Measurements from ENCODE around the gene CBX6. TPM values are rescaled to one million over a fixed set of nuclear protein-coding genes. Genes with fewer than 3 reads are reported as not detected.
A peak's percentile ranks its signal among the peaks of the same experiment; 100 is the strongest.

The CBX6 gene
- total RNA-seq, 1 donor from 2014 or later: 18.0 TPM

DNA sequence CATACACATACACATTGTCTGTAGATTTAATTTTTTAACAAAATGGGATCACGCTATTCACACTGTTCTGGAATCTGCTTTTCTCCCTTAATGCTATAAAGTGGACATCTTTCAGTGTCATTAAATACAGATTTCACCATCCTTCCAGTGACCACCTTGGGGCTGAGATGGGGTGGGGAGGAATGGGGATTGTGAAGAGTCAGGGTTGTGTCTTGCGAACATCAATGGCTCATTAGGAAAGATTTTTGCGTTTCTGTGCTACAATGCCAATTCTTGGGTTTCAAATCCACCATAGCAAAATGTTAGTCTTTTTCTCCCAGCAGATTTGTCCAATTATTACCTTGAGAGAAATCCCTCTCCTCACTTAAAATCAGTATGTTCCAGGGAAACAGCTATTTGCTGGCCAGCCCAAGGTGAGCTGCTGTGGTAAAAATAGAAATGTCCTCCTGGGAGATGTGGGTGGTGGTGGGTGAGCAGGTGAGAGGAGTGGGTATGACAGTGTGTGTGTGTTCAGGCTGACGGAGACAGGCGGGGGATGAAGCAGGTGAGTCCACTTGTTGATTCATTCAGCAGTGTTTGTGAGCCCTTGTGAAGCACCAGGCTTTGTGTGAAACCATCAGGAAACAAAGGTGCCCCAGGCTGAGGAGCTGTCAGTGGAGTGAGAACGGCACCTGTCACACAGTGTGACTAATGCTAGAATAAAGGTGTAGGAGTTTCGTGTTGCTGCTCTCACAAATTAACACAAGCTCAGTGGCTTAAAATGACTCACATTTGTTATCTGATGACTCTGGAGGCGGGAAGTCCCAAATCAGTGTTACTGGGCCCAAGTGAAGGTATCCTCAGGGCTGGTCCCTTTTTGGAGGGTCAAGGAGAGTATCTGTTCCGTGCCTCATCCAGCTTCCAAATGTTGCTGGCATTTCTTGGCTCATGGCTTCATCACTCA is 1.7 kb upstream of the CBX6 start:
- no peak for DNase-seq

DNA sequence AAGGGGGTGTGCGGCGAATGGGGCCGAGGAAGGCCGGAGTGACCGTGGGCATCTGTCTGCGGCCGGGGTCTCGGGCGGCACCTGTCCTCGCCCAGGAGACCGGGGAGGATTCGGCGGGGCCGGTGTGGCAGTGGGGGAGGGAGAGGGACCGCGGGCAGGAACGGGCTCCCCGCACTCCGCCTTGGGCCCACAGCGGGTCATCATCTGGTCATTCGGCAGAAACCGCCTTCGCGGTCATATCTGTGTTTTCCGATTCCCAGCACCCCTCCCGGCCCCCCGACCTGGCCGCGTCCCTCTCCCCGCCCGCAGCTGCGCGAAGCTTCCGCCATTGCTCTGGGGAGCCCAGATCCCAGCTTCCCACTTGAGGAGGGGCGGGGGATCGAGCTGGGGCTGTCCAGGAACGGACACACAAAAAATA is 824 bp upstream of the CBX6 start:
- peak; percentile 72 for DNase-seq

DNA sequence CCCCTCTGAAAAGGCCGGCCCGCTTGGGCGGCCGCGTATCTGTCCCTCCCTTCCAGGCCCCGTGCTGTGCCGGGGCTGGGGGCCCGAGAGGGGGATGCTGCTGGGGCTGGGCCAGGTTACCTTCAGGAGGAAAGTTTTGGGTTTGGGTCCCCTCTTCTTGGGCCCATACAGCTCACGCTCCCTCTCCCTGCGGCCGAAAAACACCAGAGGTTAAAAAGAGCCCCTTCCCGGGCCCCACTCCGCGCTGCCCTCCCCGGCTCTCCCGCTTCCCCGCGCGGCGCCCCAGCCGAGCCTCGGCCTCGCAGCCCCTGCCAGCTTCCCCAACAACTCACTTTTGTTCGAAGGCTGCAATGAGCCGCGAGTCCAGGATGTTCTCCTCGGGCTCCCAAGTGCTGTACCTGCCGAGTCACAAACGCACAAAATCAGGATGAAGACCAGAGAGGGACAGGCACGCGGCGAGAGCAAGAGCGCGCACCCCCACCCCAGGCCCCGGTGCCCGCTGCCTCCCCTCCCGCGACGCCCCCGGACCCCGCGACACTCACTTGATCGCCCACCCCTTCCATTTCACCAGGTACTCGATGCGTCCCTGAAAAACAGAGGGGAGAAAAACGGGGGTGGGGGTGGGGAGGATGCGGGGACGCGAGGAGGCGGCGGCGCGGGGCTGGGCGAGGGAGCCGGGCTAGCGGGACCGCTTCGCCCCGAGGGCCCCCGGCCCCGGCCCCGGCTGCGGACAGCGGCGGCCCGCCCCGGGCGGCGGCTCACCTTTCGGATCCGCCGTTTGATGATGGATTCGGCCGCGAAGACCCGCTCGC is 450 bp downstream of the CBX6 start:
- no peak for DNase-seq

DNA sequence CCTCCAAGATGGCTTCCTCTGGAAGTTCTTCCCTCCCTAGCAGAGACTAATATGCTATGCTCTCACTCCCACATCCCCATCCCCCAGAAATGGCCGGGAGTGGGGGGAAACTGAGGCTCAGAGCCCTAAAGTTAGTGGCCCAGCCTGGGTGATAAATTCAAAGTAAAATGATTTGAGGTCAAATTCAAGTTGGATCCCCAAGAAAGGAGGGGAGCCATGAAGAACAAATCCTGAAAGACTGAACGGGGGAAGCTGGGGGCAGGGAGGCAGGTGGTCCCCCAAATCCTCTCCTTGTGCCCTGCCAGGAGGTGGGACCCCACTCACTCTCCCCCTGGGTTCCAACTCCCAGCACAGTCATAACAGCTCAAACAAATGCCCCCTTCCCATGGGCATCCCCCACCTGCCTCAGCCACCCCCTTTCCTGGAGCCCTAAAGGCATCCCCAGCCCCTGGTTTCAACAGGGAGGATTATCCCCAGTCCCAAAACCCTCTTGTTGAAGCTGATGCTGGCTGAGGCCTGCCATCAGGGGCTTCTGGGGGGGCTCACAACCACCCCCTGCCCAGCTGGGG is 1.1 kb downstream of the CBX6 start:
- DNase-seq: no peak

DNA sequence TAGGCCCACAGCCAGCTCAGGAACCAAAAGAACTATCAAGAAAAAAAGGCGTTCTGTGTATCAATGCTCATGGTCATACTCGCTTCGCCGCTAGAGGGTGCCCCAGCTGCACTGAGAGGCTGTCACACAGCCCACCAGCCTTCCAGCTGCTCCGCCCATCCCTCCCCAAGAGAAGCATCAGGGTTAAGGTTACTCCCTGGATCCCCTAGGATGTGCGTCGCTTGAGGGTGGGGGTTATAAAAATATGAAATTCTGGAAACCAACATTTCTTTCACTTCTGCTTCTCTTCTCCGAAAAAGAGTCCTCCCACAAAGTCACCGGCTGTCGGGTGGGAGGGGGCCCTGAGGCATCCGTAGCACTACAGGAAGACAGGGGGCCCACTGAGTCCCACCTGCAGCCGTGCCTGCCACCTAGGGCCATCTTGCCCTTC is 1.7 kb downstream of the CBX6 start:
- peak; percentile 66 for DNase-seq

DNA sequence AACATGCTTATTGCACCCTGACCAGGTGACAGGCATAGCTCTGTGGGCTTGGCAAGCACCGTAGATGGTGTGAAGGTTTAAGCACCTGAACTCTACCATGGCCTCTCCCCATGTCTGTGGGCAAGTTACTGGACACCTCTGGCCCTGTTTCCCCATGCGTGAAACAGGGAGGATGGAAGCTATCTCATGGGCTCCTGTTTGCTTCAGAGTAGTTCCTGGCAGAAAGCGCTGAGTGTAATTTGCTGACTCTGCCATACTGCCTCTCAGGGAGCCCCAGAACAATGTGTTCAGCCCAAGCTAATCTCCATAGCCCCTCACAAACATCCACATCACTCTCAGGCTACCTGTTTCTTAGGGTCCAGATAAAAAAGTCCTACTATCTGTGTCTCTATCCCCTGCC is 2.4 kb downstream of the CBX6 start:
- DNase-seq: no peak

DNA sequence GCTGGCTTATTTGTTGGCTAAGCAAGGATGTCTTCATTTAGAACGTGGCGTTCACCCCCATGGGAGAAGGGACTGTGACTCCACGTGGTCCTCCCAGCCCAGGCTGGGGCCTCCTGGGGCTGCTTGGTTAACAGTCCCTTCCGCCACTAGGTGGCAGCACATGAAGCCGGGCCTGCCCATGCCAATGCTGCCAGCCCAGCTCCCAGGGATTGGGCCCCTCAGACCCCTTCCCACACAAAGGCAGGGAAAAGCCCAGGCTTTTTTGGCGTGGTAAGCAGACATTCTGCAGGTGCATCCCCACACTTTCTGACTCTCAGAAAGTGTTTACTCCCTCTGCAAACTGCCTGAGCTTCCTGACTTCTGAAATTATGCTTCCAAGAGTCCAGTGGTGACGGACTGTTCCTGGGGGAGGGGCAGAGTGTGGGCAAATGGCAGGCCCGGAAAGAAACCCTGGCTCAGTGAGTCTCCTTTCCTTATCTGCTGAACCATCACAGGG is 3.1 kb downstream of the CBX6 start:
- DNase-seq: no peak

DNA sequence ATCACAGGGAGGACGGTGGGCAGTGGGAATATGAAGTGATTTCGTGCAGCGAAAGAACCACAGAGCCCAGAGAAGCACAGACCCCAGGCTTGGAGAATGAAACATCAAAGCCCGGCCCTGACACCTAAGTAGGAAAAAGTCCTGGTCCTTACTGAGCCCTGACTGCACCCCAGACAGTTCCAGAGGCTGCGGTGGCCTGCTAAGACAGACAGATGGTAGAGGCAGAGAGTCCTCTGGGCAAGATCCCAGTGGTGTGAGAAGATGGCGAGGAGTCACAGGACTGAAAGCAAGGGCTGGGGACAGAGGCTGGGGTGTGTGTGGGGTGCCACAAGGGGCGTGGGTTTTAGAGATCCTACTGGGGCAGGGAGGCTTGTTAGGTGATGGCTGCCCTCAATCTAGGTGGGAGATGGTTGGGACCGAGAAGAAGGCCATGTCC is 3.7 kb downstream of the CBX6 start:
- DNase-seq: no peak

DNA sequence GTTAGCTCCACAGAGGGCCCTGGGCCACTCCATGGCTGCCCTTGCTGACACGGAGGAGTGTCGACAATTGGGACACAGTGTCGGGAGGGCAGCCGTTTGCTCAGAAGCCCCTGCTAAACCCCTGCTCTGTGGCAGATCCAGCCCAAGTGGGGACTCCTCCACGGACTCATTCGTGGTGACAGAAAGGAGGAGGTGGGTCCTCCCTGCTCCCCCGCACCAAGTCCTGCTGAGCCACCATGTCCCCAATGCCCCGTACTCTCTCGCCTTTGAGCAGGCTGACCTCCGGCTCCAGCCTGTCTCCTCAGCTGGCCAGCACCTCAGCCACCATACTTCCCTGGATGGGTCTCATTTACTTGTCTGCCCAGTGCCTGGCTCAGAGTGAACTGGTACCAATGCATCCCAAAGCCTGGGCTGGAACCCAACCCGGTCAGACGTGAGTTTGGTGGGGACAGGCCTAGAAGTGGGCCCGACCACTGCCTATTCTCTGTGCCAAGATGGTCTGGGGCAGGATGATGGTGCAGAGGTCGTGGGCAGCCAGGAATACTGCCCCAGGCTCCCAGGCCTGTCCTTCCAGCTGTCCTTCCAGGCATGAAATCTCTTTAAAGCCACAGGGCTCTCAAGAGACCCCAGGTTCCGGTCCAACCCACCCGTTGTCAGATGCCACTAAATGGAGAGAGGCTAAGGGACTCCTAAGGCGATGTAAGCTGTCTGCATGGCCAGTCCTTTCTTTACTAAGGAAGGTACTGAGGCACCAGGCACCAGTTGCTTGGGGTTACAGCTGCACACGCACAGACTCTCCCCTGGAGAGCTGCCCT is 4.3 kb downstream of the CBX6 start:
- no peak for DNase-seq

DNA sequence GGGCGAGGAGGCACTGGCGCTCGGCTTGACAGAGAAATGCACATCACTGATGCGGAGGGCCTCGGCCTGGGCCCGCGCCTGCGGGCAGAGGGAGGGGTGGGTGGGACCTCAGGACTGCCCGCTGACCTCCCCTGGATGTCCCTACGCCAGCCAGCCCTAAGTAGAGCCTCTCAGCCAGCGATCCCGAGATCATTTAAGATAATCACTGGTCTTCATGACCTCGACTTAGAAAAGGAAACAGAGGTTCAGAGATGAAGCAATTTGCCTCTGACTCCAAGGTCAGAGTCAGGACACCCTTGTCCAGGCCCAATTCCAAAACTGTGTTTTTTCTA is 4.9 kb downstream of the CBX6 start:
- DNase-seq: no peak

DNA sequence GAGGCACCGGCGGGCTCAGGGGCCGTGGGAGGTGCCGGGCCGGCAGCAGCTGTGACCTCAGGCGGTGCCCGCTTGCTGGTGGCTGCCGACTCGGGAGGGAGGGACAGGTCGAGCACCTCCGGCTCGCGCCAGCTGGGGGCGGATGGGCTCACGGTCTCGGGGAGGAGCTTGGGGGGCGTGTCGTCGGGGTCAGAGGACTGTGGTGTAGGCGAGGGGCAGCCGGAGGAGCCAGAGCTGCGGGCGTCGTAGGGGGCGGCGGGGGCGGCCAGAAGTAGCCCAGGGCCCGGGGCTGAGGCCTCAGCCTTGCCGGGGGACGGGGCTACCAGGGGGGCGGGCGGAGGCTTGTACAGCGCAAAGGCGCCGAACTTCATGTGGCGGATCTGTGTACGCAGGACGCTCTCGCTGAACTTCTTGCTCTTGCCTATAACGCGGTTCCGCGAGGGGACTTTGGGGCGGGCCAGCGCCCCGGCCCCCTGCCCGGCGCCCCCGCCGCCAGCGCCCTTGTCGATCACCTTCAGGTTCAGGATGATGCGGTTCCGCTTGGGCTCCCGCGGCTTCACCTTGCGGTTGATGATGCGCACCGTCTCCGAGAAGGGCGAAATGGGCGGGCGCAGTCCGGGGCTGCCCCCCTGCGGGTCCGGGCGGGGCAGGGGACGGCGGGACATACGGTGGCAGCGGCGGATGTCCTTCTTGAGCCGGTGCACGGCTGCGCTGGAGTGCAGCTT is 5.5 kb downstream of the CBX6 start:
- DNase-seq: no peak

DNA sequence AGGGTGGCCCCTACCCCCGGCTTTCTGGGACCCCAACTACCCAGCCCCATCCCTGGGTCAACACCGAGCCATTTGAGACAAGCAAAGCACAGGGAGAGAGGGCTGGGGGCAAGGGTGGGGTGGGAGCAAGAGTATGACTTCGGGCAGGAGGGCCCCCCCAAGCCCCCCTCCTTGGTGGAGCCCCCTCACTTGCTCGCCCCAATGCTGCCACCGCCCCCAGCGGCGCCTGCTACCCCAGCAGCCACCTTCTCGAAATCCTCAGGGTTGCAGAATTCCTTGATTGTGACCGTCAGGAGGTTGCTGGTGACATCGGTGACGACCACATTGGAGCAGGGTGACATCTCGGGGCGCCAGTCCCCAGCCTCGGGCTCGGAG is 6.0 kb downstream of the CBX6 start:
- no peak for DNase-seq

DNA sequence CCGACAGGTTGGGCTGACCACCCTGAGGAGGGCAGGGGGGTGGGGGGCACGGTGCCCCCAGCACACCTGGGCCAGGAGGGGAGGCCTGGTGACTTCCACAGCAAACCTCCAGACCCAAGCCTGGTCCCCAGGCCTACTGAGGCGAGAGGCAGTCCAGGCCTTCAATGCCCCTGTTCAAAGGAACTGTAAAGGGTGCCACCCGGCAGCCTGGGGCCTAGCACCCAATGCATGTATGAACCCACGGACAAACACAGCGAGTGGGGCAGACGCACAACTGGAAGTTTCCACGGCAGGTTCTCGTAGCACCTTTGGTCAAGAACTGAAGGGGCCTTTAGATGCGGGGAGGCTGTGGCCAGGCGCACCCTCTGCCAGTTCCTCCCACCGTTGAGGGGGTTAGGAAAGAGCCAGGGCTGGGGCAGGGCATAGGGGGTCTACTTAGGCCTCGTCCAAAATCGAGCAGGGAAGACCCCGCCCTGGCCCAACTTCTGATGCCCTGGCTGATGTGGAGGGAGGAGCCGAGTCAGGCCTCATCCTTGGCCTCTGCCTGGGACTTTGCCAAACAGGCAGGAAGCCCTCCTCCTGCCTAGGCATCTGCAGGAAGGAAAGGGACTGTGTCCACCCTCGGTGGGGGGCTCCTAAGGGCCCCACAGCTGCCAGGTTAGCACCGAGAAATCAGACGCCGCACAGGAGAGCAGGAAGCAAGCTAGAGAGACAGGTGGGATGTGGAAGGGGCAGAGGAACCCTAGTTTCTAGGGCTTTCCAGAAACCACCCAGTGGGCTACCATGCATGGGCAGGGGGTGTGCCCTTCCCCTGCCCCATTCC is 6.6 kb downstream of the CBX6 start:
- no peak for DNase-seq

DNA sequence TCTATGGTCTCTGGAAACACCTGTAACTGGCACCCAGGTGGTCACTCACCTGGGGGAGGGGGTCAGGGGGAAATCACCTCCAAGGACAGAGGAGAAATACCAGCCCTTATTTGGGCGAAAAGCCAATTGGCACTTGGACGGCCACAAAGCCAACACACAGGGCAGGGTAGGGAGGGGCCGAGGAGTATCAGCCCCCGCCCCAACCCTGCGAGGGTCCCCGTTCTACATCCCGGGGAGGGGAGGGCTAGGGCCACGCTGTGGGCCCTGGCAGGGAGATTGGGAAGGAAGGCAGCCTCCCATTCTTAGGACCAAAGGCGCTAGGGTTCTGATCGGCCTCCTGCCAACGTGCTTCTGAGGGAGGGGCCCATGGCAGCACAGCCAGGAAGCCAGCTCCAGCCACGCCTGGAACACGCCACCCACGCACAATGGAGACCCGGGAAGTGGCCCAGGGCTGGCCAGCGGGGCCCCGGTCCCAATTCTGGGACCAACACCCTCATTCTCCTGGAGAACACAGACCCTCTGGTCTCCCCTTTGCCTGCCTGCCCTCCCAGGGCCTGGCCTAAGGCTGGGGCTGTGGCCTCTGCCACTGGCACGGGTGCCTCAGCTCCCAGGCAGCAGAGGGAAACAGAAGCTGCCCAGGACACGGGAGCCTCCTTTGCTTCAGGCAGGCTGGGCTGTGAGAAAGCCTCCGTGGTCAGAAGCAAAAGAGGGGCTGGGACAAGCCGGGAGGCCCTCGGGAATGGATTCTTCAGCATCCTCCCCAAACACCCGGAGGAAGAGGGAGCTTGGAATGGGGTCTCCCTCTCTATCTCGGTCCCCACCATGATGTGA is 7.4 kb downstream of the CBX6 start:
- DNase-seq: no peak

DNA sequence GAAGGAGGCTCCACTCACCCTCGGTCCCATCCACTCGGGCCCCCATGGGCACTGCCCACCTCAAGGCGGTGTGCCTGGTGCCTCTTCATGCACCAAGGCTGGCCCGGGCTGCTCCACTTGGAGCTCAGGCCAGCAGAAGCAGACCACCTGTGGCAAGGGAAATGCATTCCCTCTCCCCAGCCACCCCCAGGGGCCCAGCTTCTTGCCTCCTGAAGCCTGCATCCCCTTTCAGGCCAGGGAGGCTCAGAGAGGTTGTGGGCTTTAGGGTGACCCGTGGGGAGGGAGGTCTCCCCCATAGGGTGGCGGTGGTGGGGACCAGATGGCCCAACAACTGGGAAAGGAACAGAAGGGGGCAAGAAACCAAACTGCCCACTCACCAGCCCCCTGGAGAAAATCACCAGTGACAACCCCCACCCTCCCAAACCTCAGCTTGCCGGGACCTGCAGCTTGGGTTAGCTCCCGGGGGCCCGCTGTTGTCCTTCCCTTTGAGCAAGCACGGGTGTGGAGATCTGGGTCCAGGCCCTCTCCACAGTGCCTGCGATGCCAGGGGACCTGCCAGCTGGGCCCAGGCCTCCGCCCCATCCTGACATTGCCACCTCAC is 8.4 kb downstream of the CBX6 start:
- DNase-seq: no peak

DNA sequence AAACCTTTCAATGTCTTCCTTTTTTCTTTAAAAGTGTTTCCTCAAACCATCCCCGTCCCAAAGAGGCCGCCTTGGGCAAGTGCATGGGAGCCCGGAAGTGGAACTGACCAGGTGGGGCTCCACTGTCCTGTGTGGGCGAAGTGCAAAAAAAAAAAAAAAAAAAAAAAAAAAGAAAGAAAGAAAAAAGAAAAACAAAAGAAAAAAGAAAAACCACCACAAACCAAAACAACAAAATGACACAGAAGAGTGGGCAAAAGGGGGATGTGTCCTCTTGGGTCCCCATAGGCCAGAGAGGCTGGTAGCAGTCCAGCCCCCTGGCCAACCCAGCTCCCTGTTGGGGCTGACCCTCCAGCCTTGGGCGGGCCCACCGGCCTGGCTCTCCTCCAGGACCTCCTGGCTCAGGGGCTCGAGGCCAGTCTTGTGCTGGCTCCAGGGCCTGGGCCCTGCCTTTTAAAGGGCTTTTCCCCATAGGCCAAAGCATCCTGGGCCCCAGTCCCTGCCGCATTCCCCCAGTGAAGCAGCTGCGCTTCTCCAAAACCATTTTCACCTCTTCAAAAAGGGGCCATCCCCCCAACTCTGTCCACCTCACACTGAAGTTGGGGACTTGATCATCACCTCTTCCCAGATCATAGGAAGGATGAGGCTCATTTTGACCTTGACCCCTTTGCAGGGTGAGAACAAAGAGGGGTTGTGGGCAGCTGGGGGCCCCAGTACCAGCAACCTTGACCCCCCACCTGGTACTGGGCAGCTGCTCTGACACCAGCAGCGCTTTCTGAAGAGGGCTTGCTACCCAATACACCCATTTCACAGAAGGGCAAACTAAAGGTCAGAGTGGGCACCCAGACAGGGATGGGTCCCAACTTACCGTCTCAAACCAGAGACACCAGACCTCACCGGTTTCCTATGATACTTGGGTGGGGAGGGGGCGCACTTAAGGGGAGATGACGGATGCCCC is 9.4 kb downstream of the CBX6 start:
- no peak for DNase-seq

DNA sequence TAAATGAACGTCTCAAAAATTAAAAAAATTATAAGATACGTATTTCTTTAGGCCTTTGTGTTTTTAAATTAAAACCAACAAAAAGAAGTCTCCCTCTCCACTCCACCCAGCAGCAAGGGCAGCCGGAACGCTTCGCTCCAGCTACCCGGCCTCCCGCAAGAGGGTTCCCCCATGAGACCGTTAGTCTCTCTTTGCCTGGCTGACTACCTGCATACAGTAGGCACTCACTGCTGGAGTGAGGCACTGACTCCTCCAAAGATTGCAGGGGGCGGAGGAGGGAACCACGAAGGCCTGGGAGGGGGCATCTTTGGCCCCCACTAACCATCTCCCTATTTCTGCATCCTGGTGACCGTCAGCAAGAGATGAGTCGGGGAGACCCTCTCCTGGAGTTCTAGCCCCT is 10.1 kb downstream of the CBX6 start:
- no peak for DNase-seq

All from skin of body (tissue), 2 donors.